HEK293 (cell line): ENCODE measurements around the gene HLA-DQA1.

Source experiments
- CTCF ChIA-PET: fragments of 350-600 bp; formaldehyde crosslinking; extraction: SDS; loops from one replicate; lab custom pipeline; 2021; ENCODE audit warnings: antibody characterized with exemption; lab: Yijun Ruan, JAX
- POLR2A ChIA-PET: fragments of 300-600 bp; formaldehyde crosslinking; extraction: SDS; loops from one replicate; lab custom pipeline; 2020; ENCODE audit warnings: antibody characterized with exemption, inconsistent platforms; lab: Yijun Ruan, JAX
- H3K27ac ChIP-seq: fragments of 200-500 bp; sonication (Bioruptor generic); 2 replicates; pipeline ENCODE4 v1.5.1; 2014; ENCODE audit warnings: low read depth, low read length, control low read depth, inconsistent platforms; ENCODE audit errors: extremely low read depth
- H3K36me3 ChIP-seq, 2 experiments: fragments of 200-500 bp in 1 of 2; sonication (Bioruptor generic) in 1 of 2; 1 replicate in 1 of 2; 2 replicates in 1 of 2; pipeline ENCODE4 v1.5.1; 2014 to 2017; ENCODE audit warnings: inconsistent platforms in 2 of 2, low read length in 2 of 2; ENCODE audit not compliant: control insufficient read depth in 2 of 2, insufficient read depth in 1 of 2
- H3K4me1 ChIP-seq: fragments of 200-500 bp; sonication (Bioruptor generic); 2 replicates; pipeline ENCODE4 v1.5.1; 2014; ENCODE audit warnings: mild to moderate bottlenecking, low read length, inconsistent platforms; ENCODE audit not compliant: control insufficient read depth, insufficient read depth
- H3K4me3 ChIP-seq: 2 replicates; pipeline ENCODE4 v1.5.1; 2011; ENCODE audit warnings: low read depth, mild to moderate bottlenecking, control low read depth, low read length, moderate library complexity
- H3K9me3 ChIP-seq: fragments of 200-500 bp; sonication (Bioruptor generic); 2 replicates; pipeline ENCODE4 v1.5.1; 2014; ENCODE audit warnings: low read depth, low read length, inconsistent platforms; ENCODE audit not compliant: control insufficient read depth, insufficient read depth
- KLF8 ChIP-seq: fragments of 450-650 bp; formaldehyde crosslinking; IDR thresholded peaks from 2 replicates; pipeline ENCODE4 v1.5.1; 2016; ENCODE audit warnings: missing biosample characterization, missing genetic modification characterization
- MYNN ChIP-seq: fragments of 450-650 bp; formaldehyde crosslinking; IDR thresholded peaks from 2 replicates; pipeline ENCODE4 v1.5.1; 2016; ENCODE audit warnings: missing biosample characterization, missing genetic modification characterization, borderline replicate concordance
- OVOL3 ChIP-seq: fragments of 450-650 bp; formaldehyde crosslinking; IDR thresholded peaks from 2 replicates; pipeline ENCODE4 v1.5.1; 2016; ENCODE audit warnings: missing biosample characterization, missing genetic modification characterization
- ZFP3 ChIP-seq: fragments of 450-650 bp; formaldehyde crosslinking; IDR thresholded peaks from 2 replicates; pipeline ENCODE4 v1.5.1; 2016; ENCODE audit warnings: low read depth, missing biosample characterization, missing genetic modification characterization
- ZNF121 ChIP-seq: fragments of 450-650 bp; formaldehyde crosslinking; IDR thresholded peaks from 2 replicates; pipeline ENCODE4 v1.5.1; 2016; ENCODE audit warnings: missing biosample characterization, missing genetic modification characterization
- ZNF138 ChIP-seq: fragments of 450-650 bp; formaldehyde crosslinking; IDR thresholded peaks from 2 replicates; pipeline ENCODE4 v1.5.1; 2016; ENCODE audit warnings: missing biosample characterization, missing genetic modification characterization, borderline replicate concordance
- ZNF174 ChIP-seq: fragments of 450-650 bp; formaldehyde crosslinking; IDR thresholded peaks from 2 replicates; pipeline ENCODE4 v1.5.0; 2017; ENCODE audit warnings: missing biosample characterization, mild to moderate bottlenecking, missing genetic modification characterization
- ZNF335 ChIP-seq: fragments of 450-650 bp; formaldehyde crosslinking; conservative IDR thresholded peaks from 2 replicates; pipeline ENCODE4 v1.5.1; 2016; ENCODE audit warnings: missing biosample characterization, missing genetic modification characterization
- ZNF366 ChIP-seq: fragments of 450-650 bp; formaldehyde crosslinking; conservative IDR thresholded peaks from 2 replicates; pipeline ENCODE4 v1.5.1; 2016; ENCODE audit warnings: missing biosample characterization, missing genetic modification characterization
- ZNF585B ChIP-seq: fragments of 450-650 bp; formaldehyde crosslinking; IDR thresholded peaks from 2 replicates; pipeline ENCODE4 v1.5.1; 2016; ENCODE audit warnings: missing biosample characterization, missing genetic modification characterization
- ZNF610 ChIP-seq: fragments of 450-650 bp; formaldehyde crosslinking; IDR thresholded peaks from 2 replicates; pipeline ENCODE4 v1.5.1; 2016; ENCODE audit warnings: missing biosample characterization, missing genetic modification characterization, borderline replicate concordance
- ZNF707 ChIP-seq: fragments of 450-650 bp; formaldehyde crosslinking; IDR thresholded peaks from 2 replicates; pipeline ENCODE4 v1.5.1; 2016; ENCODE audit warnings: missing biosample characterization, missing genetic modification characterization
- ZNF747 ChIP-seq: fragments of 450-650 bp; formaldehyde crosslinking; IDR thresholded peaks from 2 replicates; pipeline ENCODE4 v1.5.1; 2016; ENCODE audit warnings: missing biosample characterization, missing genetic modification characterization
- ZNF791 ChIP-seq: fragments of 450-650 bp; formaldehyde crosslinking; IDR thresholded peaks from 2 replicates; pipeline ENCODE4 v1.5.1; 2016; ENCODE audit warnings: missing biosample characterization, missing genetic modification characterization
- TF ChIP-seq, protein P1 (sequence below): sonication (generic); formaldehyde crosslinking; IDR thresholded peaks from 2 replicates; pipeline ENCODE4 v1.8.1; 2022; ENCODE audit warnings: mild to moderate bottlenecking, moderate library complexity, missing genetic modification reagents
- TF ChIP-seq, protein P2 (sequence below): fragments of 450-650 bp; IDR thresholded peaks from 2 replicates; pipeline ENCODE4 v1.5.1; 2018; ENCODE audit warnings: missing biosample characterization, mild to moderate bottlenecking, missing genetic modification characterization
- TF ChIP-seq, protein P3 (sequence below): fragments of 450-650 bp; formaldehyde crosslinking; IDR thresholded peaks from 2 replicates; pipeline ENCODE4 v1.5.1; 2016; ENCODE audit warnings: missing biosample characterization, missing genetic modification characterization
- TF ChIP-seq, protein P4 (sequence below): fragments of 450-650 bp; formaldehyde crosslinking; conservative IDR thresholded peaks from 2 replicates; pipeline ENCODE4 v1.5.1; 2016; ENCODE audit warnings: low read depth, missing biosample characterization, missing genetic modification characterization
- TF ChIP-seq, protein P5 (sequence below): fragments of 450-650 bp; formaldehyde crosslinking; IDR thresholded peaks from 2 replicates; pipeline ENCODE4 v1.5.1; 2017; ENCODE audit warnings: missing biosample characterization, missing genetic modification characterization
- TF ChIP-seq, protein P6 (sequence below): fragments of 450-650 bp; formaldehyde crosslinking; IDR thresholded peaks from 2 replicates; pipeline ENCODE4 v1.5.1; 2017; ENCODE audit warnings: missing biosample characterization, missing genetic modification characterization

HLA-DQA1 gene

DNA sequence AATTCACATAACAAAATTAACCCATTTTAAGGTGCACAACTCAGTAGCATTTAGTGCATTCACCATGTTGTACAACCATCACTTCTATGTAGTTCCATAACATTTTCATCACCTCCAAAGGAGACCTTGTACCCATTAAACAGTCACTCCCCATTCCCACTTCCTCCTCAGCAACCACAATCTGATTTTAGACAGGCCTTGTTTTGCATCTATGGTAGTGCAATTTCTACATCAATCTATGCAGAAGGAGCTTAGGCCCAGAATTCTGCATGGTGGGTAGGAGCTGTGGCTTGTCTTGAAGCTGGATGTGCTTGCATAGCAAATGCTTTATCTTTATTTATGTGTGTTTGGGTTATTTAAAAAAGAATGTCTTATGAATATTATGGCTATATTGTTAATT is 13.5 kb upstream of the HLA-DQA1 start:
- Histone ChIP-seq H3K4me3 (no peak overlapping the region), H3K27ac (no peak overlapping the region), H3K36me3 (no peaks in the 10 kb centered on the region), H3K9me3 (no peaks in the 10 kb centered on the region), H3K4me1 (peaks cover 18% of the 10 kb centered on the region)
- TF ChIP-seq, protein P1, sequence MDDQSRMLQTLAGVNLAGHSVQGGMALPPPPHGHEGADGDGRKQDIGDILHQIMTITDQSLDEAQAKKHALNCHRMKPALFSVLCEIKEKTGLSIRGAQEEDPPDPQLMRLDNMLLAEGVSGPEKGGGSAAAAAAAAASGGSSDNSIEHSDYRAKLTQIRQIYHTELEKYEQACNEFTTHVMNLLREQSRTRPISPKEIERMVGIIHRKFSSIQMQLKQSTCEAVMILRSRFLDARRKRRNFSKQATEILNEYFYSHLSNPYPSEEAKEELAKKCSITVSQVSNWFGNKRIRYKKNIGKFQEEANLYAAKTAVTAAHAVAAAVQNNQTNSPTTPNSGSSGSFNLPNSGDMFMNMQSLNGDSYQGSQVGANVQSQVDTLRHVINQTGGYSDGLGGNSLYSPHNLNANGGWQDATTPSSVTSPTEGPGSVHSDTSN (CRISPR knock-in tag), result no peak
- TF ChIP-seq, protein P2, sequence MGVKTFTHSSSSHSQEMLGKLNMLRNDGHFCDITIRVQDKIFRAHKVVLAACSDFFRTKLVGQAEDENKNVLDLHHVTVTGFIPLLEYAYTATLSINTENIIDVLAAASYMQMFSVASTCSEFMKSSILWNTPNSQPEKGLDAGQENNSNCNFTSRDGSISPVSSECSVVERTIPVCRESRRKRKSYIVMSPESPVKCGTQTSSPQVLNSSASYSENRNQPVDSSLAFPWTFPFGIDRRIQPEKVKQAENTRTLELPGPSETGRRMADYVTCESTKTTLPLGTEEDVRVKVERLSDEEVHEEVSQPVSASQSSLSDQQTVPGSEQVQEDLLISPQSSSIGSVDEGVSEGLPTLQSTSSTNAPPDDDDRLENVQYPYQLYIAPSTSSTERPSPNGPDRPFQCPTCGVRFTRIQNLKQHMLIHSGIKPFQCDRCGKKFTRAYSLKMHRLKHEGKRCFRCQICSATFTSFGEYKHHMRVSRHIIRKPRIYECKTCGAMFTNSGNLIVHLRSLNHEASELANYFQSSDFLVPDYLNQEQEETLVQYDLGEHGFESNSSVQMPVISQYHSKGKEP (tag by site-specific recombination), result no peak
- TF ChIP-seq ZNF335, result no peak
- TF ChIP-seq, protein P3, sequence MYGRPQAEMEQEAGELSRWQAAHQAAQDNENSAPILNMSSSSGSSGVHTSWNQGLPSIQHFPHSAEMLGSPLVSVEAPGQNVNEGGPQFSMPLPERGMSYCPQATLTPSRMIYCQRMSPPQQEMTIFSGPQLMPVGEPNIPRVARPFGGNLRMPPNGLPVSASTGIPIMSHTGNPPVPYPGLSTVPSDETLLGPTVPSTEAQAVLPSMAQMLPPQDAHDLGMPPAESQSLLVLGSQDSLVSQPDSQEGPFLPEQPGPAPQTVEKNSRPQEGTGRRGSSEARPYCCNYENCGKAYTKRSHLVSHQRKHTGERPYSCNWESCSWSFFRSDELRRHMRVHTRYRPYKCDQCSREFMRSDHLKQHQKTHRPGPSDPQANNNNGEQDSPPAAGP (tag by site-specific recombination), result no peak
- TF ChIP-seq, protein P4, sequence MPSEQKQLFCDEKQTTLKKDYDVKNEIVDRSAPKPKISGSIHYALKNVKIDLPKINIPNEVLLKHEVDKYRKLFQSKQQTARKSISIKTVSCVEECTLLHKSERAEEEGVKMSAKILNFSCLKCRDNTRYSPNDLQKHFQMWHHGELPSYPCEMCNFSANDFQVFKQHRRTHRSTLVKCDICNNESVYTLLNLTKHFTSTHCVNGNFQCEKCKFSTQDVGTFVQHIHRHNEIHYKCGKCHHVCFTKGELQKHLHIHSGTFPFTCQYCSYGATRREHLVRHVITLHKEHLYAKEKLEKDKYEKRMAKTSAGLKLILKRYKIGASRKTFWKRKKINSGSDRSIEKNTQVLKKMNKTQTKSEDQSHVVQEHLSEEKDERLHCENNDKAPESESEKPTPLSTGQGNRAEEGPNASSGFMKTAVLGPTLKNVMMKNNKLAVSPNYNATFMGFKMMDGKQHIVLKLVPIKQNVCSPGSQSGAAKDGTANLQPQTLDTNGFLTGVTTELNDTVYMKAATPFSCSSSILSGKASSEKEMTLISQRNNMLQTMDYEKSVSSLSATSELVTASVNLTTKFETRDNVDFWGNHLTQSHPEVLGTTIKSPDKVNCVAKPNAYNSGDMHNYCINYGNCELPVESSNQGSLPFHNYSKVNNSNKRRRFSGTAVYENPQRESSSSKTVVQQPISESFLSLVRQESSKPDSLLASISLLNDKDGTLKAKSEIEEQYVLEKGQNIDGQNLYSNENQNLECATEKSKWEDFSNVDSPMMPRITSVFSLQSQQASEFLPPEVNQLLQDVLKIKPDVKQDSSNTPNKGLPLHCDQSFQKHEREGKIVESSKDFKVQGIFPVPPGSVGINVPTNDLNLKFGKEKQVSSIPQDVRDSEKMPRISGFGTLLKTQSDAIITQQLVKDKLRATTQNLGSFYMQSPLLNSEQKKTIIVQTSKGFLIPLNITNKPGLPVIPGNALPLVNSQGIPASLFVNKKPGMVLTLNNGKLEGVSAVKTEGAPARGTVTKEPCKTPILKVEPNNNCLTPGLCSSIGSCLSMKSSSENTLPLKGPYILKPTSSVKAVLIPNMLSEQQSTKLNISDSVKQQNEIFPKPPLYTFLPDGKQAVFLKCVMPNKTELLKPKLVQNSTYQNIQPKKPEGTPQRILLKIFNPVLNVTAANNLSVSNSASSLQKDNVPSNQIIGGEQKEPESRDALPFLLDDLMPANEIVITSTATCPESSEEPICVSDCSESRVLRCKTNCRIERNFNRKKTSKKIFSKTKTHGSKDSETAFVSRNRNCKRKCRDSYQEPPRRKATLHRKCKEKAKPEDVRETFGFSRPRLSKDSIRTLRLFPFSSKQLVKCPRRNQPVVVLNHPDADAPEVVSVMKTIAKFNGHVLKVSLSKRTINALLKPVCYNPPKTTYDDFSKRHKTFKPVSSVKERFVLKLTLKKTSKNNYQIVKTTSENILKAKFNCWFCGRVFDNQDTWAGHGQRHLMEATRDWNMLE (tag by site-specific recombination), result no peak
- no peak for TF ChIP-seq OVOL3
- TF ChIP-seq ZNF791 (tag by site-specific recombination), result no peak
- TF ChIP-seq, protein P5, sequence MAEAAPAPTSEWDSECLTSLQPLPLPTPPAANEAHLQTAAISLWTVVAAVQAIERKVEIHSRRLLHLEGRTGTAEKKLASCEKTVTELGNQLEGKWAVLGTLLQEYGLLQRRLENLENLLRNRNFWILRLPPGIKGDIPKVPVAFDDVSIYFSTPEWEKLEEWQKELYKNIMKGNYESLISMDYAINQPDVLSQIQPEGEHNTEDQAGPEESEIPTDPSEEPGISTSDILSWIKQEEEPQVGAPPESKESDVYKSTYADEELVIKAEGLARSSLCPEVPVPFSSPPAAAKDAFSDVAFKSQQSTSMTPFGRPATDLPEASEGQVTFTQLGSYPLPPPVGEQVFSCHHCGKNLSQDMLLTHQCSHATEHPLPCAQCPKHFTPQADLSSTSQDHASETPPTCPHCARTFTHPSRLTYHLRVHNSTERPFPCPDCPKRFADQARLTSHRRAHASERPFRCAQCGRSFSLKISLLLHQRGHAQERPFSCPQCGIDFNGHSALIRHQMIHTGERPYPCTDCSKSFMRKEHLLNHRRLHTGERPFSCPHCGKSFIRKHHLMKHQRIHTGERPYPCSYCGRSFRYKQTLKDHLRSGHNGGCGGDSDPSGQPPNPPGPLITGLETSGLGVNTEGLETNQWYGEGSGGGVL (tag by site-specific recombination), result no peak
- no peak for TF ChIP-seq ZNF174 (tag by site-specific recombination)
- no peak for TF ChIP-seq ZNF366
- no peak for TF ChIP-seq ZNF121 (tag by site-specific recombination)
- TF ChIP-seq ZFP3 (tag by site-specific recombination), result no peak
- no peak for TF ChIP-seq KLF8 (tag by site-specific recombination)
- TF ChIP-seq, protein P6, sequence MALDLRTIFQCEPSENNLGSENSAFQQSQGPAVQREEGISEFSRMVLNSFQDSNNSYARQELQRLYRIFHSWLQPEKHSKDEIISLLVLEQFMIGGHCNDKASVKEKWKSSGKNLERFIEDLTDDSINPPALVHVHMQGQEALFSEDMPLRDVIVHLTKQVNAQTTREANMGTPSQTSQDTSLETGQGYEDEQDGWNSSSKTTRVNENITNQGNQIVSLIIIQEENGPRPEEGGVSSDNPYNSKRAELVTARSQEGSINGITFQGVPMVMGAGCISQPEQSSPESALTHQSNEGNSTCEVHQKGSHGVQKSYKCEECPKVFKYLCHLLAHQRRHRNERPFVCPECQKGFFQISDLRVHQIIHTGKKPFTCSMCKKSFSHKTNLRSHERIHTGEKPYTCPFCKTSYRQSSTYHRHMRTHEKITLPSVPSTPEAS (tag by site-specific recombination), result no peak
- no peak for TF ChIP-seq ZNF707
- no peak for TF ChIP-seq ZNF610 (tag by site-specific recombination)
- no peak for TF ChIP-seq ZNF585B (tag by site-specific recombination)
- TF ChIP-seq ZNF138 (tag by site-specific recombination), result no peak
- no peak for TF ChIP-seq MYNN (tag by site-specific recombination)
- TF ChIP-seq ZNF747, result no peak
- ChIA-PET CTCF (interaction anchor here (0.6 to 4.5 kb wide), 17 partner anchors 9 to 387 kb away, joined by 3 to 101 read pairs (median 5); partner anchors contain the start of gene HLA-DQA1), POLR2A (no interaction called here)
